ENCODE data around the gene ADD1.

Gene ADD1

DNA sequence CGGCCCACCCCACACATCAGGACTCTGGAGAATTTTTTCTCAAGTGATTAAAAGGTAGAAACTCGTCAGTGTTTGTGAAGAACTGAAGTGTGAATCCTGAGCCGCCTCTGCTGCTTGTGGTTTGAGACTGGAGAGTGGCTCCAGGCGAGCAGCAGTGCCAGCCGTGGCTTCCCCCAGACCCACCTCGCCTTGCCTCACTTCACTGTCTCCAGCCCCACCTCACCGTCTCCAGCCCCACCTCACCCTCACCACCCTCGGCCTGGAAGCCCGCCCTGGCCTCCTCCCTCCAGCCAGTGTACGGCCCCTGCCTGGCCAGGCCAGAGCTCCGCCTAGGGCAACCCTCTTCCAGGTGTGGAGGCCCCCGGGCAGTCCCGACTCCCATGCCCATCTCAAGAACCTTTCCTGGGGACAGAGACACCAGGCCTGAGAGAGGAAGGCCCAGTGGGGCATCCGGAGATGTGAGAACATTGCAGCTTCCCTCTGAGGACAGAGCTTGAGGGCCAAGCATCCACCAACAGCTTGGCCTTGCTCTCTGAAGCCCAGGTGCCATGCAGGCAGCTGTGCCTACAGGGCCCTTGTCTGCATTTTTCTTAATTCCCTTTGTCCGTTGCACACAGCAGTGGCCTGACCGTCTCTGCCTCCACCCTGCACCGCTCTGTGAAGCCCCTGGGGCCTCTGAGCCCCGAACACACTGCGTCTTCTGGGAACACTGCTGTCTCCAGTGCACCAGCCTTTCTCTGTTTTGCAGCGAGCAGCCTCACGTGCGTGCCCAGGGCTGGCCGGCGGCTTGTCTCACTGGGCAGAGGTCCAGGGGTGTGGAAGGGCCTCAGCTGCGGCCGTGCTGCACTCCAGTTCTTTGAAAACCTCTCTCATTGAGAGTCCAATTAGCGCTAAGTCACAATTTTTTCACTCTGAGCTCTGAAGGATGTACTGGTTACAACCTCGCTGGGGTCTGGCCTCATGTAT lies 37.0 kb upstream of the ADD1 start:
- no peak for DNase-seq

DNA sequence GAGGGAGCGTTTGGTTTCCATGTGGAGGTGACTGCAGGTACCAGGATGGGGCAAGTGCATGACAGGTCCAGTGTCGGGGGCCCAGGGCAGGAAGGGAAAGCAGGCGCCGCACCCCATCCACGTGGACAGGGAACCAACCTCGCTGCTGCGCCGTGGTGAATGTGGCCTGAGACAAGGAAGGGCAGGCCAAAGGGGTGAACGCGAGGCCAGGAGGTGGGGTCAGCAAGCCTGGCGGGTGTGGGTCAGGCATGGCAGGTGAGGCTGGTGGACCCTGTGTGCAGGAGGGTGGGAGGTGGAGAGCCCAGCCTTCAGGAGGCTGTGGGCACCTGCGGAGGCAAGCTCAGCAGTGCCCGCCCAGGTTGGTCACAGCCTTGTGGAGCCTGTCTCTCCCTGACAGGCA lies 36.1 kb upstream of the ADD1 start:
- no peak for DNase-seq

DNA sequence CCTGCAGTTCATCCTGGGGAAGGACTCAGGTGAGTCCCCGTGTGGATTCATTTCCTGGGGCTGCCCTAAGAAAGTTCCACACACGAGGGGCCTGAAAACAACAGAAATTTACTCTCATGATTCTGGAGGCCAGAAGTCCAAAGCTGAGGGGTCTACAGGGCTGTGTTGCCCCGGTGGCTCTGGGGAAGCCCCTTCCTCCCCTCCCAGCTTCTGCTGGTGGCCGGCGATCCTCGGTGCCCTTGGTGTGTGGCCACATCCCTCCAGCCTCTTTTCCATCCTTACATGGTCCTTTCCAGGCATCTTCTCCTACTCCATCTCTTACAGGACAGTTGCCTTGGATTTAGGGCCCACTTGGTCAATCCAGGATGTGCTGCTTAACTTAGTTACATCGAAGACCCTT lies 35.6 kb upstream of the ADD1 start:
- no peak for DNase-seq

DNA sequence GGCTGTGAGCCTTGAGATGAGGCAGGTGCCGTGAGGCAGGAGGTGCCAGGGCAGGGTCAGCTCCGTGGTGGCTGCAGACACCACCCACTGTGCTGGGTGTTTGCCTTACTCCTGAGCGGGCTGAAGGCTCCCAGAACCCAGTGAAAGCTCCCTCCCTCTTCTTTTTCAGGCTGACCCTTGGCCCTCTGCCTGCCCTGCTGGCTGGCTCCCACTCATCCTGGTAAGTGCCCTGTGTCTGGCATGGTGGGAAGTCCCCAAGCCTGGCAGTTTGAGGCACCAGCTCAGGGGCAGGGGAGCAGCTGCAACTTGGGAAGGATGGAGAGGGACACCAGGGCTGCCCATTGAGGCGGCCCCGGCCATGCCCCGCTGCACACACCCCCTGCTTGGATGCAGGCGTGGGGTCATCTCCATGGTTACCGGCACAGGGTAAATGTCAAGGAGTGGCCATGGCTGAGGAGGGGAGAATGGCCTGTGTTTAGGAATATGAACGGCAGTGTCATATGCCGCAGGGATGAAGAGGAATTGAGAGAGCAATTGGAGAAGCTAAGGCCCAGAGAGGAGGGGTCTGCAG lies 33.9 kb upstream of the ADD1 start:
- no peak for DNase-seq

DNA sequence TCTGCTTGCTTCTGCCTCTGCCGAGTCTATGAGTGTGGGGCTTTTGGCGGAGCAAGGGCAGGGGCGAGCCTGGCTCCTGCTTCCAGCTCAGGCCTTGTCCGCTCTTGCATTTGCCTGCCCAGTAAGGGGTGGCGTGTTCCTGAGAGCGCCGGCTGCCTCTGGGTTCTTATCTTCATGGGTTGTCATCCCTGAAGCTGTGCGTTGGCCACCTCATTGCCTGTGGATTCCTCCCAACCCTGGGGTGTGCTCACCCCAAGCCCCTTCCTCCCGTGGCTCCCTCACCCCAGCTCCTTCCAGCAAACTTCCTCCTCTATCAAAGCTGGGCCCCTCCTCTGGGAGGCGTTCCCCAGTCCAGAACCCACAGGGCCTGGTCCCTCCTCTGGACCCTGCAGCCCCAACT lies 33.3 kb upstream of the ADD1 start:
- DNase-seq = no peak

DNA sequence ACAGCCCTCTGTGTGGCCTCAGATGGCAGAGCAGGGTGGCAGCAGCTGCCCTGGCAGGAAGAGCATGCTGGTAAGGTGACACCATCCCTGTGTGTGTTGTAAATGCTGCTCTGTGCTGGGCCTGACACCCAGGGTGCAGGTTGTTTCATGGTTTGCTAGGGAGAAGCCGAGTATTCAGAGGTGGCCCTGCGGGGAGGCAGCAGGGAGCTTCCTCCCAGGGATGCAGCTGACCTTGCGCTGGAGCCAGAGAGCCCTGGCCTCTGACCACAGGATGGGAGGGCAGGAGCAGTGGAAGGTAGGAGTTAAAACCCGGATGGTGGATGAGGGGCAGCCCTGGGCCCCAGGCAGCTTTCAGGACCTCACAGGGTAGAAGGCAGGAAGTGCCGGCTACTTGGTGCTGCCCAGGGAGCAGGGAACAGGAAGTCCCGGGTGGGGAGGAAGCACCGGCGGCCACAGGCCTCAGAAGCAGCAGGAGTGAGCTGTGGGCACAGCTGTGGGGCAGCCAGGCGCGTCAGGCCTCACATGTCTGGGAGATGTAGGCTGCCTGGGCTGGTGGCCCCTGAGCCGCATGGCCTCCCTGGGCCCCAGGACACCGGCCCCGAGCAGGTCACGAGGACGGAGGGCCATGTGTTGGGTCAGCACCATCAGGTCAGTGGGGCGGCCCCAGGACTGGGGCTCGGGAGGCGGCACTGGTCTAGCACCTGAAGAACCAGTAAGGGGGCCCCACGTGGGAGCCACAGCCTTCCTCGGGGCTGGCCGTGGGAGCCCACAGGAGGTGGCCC lies 31.6 kb upstream of the ADD1 start:
- peak; percentile 85 for DNase-seq

DNA sequence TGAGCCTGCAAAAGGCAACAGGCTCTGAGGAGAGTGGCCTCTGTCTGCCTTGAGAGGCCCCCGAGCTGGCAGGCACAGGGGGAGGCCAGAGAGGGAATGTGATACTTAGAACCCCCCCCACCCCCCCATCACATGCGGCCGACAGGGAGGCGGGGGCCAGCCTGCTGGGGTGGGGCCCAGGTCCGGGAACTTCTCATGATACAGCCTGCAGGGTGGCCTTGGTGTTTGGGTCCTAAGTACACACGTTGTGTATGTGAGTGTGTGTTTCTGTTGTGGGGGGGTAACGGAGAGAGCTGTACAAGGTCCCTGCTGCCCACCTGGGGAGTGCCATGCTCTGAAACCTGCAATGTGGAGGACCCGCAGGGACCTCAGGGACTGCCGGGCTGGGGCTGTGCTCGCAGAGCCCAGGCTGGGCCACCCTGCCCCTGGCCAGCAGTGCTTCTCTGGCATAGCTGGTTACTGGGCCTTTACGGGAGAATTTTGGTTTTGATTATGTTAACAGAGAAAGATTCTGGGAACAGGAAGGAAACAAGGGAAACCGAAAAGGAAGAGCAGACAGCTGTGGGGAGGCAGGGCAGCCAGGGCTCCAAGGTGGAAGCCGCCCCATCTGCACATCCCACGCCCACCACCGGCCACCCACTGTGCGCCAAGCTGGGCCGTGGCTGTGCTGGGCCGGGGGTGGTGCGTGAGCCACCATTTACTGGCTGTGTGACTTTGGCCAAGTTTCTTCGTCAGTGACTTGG lies 30.9 kb upstream of the ADD1 start:
- DNase-seq = peak; percentile 37

DNA sequence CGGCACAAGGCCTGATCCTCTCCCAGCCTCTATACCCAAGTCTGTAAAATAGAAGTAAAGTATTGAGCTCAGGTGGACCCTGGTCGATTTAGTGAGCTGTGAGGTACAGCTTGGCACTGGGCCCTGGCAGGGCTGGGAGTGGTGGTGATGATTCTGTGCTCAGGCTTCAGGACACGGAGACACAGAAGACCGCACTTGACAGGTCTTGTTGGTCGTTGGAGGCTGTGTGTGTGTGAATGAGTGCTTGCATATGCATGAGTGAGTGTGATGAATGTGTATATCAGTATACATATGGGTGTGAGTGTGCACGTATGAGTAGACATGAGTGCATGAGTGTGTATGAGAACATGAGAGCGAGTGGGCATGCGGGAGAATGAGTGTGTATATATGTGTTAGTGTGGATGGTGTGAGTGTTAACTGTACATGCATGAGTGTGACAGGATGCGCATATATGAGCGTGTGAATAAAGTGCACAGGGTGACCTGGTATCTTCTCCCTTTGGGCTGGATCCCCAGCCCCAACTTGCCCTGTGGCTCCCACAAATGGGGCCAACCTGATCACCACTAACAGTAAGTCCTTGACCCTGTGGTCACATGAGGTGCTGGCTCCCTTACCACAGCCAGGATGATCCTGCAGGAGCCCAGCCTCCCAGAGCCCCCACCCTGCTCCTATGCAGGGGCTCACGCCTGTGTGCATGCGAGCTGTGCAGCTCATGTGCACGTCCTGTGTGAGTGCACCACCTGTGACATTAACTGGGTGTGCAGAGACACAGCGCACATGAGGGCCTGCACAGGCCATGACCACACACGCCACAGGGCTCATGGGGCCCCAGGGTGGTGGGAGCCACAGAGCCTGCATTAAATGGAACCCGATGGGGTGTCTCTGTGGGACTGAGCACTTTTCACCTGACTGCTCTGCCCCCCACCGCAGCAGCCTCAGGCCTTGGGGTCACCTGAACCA lies 29.9 kb upstream of the ADD1 start:
- peak; percentile 25 for DNase-seq

DNA sequence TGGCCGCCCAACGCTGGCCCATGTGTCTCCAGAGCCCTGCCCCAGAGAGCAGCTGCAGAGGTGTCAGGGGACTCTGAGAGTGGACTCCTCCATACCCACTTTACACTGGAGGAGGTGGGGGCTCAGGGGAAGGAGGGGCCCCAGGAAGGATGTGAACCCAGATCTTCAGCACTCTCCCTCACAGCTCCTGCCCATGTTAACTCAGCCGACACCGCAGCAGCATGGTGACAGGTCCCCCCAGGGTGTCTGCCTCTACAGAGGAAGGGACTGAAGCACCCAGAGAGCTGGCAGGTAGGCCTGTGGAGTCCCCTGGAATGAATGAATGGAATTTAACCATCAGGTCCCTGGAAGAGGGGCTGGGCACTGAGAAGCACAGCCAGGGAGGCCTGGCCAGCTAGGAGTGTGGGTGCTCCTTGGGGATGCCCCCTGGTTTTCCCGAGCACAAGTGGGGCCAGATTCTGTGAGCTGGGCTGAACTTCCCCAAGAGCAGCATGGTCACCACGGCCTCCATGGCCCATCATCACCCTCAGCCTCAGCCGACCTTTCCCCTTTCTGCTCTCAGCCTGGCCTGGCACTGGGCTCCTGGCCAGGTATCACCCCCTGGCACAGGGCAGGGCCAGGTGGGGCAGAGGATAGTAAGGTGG lies 28.9 kb upstream of the ADD1 start:
- DNase-seq = no peak

DNA sequence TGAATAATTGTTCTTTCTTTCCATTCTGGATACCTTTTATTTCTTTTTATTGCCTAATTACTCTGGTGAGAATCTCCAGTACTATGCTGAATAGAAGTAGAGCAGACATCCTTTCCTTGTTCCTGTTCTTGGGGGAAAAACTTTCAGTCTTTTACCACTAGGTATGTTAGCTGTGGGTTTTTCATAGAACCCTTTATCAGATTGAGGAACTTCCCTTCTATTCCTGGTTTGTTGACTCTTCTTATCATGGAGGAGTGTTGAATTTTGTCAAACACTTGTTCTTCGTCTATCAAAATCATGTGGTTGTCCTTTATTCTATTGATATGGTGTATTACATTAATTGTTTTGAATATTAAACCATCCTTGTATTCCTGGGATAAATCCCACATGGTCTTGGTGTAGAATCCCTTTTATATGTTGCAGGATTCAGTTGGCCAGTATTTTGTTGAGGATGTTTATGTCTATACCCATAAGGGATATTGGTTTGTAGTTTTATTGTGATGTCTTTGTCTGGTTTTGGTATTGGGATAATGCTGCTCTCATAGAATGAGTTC lies 27.2 kb upstream of the ADD1 start:
- DNase-seq = no peak

DNA sequence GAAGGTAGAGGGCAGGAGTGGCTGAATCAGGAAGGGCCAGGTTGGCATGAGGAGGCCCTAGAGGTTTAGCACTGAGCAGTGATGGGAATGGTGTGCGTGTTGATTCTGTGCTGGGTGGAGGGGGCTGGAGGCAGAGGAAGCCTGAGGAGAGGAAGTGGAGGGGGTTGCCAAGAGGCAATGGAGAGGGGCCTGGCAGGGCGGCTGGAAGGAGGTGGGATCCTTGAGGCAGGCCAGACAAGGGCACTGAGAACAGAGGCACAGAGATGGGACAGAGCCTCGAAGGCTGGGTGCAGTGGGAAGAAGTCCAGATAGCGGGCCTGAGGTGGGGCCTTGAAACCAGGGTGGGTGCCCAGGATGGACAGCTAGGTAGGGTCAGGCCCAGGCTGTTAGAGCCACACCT lies 26.5 kb upstream of the ADD1 start:
- DNase-seq = no peak

DNA sequence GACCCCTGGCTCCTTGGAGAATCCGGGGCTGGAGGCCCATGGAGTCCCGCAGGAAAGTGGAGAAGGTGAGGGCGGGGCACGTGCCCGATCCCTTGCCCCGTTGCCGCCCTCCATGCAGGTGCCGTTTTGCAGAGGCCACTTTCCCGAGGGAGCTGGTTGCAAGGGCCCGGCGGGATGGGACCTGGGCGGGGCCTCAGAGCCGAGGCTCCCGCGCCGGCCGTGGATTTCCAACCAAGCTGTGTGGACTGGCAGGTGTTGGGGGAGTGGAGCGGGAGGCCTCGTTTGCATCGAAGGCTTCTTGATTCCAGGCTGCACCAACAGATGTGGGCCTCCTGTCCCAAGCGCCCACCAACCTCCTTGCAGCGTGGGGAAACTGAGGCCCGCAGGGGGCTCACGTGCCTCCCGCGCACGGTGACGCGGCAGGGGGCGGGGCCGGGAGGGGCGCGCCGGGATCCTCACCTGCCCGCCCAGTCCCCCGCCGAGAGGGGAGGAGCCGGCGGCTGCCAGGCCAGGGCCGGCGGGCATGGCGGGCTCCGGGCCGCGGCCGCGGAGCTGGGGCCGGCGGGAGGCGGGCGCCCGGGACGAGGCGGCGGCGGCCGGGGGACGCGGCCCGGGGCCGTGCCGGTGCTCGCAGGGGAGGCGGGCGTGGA lies 25.8 kb upstream of the ADD1 start:
- peak; percentile 43 for DNase-seq

DNA sequence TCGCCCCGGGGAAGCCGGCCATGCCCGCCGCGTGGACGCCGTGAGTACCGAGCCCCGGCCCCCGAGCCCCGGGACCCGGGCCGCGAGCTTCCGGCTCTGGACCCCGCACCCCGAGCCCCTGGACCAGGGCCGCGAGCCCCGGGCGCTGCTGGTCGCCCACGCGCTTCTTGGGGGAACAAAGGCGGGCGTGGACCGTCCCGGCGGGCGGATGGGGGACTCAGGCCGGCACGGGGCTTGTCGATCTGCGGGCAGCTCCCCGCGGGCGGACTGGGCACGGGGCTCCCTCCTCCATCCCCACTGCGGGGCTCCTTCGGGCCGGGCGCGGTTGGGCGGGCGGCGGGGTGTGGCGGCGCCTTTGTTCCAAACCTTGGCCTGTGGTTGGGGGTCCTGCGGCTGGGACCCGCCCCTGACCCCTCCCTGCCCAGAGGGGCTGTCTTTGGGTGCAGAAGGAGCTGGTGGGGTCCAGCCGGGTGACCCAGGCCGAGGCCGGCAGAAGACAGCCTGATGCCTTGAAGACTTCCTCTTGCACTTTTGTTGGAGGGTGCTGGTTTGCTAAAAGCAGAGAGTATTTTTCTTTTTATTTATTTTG lies 25.2 kb upstream of the ADD1 start:
- DNase-seq = no peak

DNA sequence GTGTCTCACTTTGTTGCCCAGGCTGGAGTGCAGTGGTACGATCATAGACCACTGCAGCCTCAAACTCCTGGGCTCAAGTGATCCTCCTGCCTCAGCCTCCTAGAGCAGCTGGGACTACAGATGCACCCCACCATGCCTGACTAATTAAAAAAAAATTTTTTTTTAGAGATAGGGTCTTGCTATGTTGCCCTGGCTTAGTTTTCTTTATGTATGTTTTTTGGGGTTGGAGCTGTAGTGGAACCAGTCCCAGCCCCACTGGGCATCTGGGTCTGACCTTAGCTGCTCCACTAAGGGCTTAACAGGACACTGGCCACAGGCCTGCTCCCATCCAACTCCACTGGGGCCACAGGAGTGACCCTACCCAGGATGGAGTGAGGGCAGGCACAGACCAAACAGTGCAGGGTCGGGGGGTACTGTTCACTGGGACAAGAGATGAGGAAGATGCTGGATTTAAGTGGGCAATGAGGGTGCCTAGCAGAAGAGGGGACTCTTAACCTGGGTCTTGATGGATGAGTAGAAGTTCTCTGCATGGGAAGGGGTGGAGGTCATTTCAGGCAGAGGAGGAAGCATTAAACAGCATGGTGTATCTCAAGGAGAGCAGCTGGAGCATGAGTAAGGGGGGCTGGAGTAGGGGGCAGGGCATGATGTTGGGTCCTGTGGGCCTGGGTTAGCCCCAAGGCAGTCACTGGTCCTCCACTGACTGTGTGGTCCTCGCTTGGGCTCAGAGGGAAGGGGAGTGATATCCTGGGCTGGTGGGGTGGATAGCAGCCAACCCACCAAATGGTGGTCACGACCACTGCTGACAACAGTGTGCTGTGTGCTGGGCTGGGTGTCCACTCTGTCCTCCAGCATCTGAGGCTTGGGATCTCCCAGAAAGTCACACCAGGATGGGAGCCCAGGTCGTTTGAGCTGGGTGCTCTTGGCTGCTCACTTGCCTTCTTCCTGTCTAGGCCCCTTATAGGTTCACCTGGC lies 24.1 kb upstream of the ADD1 start:
- no peak for DNase-seq

DNA sequence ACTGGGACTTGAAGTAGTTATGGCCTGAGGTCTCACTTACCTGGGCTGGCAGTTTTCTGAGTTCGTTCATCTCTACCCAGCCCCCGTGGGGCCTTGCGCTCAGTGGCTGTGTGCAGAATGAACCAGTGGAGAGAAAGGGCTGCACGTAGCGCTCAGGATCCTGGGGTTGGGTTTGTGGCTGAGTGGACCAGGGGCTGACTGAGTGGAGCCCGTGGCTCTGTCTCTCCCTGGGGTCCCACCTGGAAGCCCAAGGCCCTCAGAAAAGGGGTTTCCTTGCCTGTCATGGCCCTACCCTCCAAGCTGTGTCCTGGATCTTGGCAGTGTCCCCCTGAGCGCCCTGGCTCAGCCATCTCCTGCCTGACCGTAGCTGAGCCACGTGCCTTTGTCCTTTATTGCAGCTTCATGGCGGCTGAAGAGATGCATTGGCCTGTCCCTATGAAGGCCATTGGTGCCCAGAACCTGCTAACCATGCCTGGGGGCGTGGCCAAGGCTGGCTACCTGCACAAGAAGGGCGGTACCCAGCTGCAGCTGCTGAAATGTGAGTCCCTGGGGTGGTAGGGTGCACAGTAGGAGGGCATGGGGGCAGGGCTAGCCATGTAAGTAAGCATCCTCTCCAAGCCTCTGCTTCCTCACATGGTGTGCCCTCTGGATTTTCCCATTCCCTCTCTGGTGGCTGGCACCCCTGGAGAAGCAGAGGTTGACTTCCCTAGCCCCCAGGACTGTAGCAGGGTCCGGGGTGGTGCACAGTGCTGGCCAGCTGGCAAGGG lies 23.2 kb upstream of the ADD1 start:
- no peak for DNase-seq

DNA sequence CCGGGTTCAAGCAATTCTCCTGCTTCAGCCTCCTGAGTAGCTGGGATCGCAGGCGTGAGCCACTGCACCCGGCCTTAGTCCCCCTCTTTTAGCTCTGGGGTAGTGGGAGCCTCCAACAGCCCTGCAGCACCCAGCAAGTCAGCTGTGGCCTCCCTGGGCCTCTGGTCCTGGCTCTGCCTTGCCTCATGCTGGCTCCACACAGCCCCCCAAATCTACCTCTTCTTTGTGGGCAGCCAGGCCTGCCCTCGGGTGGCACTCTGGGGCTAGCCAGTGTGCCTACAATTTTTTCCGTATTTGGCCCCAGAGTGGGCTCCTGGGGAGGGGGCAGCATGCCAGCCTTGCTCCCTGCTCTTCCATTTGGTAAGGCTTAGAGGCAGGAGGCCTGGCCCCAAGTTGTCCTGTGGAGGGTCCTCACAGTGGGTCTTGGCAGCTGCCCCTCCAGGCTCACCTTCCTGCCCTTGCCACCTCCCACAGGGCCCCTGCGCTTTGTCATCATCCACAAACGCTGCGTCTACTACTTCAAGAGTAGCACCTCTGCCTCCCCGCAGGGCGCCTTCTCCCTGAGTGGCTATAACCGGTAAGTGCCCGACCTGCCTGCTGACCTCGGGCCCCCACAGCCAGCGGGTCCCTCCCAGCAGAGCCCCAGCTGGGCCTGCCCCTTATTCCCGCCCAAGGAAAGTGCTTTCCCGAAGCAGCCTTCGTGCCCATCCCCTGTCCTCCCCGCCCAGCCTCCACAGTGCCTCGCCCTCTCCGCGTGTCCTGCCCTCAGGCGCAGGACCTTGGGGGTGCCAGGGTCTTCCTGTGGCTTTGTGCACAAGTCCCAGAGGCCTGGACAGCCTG lies 21.0 kb upstream of the ADD1 start:
- DNase-seq = no peak

DNA sequence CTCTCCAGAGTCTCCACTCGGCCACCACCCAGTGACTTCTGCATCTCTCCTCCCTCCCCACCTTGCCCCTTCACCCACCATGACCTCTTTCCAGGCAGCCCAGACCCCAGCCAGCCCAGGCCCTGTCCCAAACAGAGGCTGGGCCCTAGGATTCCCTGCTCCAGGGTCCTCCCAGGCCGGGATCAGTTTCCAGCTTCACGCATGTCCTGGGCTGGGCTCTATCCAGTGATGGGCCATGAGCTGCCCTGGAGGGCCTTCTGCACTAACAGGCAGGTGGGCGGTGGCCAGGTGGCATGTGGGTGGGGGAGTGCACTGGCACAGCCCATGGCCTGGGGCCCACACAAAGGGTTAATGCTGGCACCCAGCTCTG lies 20.4 kb upstream of the ADD1 start:
- no peak for DNase-seq

All from activated CD4-positive, alpha-beta T cell treated with anti-CD3 and anti-CD28 coated beads, Interleukin-2, Interleukin-6, amounts not matched to agents 100 ng/mL and 50 ng/mL, durations not matched to agents 16 hours and 8 hours (primary cell).